Caco-2 (cell line): ENCODE data around the gene SNHG17. TPM values are rescaled to one million over a fixed set of nuclear protein-coding genes. Genes with fewer than 3 reads are reported as not detected.

Experiments used
- BruUV-seq: library from RNA; stranded (reverse); fragments of 400-500 nt; replicated peaks from 2 replicates; lab custom pipeline; 2021; lab: Mats Ljungman, UMichigan
- CTCF ChIA-PET: fragments of 300-600 bp; sonication (Branson Sonifier 250); formaldehyde crosslinking; loops from one replicate; lab custom pipeline; 2022; ENCODE audit warnings: antibody characterized with exemption; lab: Charles Lee
- POLR2A ChIA-PET: fragments of 300-600 bp; sonication (Branson Sonifier 250); formaldehyde crosslinking; loops from one replicate; lab custom pipeline; 2022; ENCODE audit warnings: antibody characterized with exemption; lab: Charles Lee
- DNase-seq, 2 experiments: peaks; one replicate each; pipeline versions ENCODE4 v3.0.0 to v3.0.0-alpha.2; 2020 to 2022
- H3K27me3 ChIP-seq: replicated peaks from 2 replicates; pipeline ENCODE4 v1.6.0; 2011; ENCODE audit warnings: low read length; ENCODE audit not compliant: control insufficient read depth, insufficient read depth
- H3K36me3 ChIP-seq: 2 replicates; pipeline ENCODE4 v1.5.1; 2011; ENCODE audit warnings: low read length; ENCODE audit not compliant: control insufficient read depth, insufficient read depth
- H3K4me1 ChIP-seq: fragments of 250-450 bp; sonication (Bioruptor Pico); 2 replicates; pipeline ENCODE4 v1.5.1; 2020; ENCODE audit warnings: mild to moderate bottlenecking
- H3K4me3 ChIP-seq: 2 replicates; pipeline ENCODE4 v1.5.1; 2011; ENCODE audit warnings: low read depth, mild to moderate bottlenecking, control low read depth, low read length
- H3K9me3 ChIP-seq: fragments of 250-450 bp; sonication (Bioruptor Pico); 2 replicates; pipeline ENCODE4 v1.5.1; 2020; ENCODE audit warnings: mild to moderate bottlenecking, moderate library complexity
- H3K27ac Mint-ChIP-seq: one replicate; pipeline ENCODE4 v1.8.0; 2022; ENCODE audit warnings: mixed read lengths; ENCODE audit not compliant: unreplicated experiment
- H3K27me3 Mint-ChIP-seq: one replicate; pipeline ENCODE4 v1.8.0; 2022; ENCODE audit warnings: mixed read lengths; ENCODE audit not compliant: insufficient read depth, unreplicated experiment
- H3K36me3 Mint-ChIP-seq: one replicate; pipeline ENCODE4 v1.8.0; 2022; ENCODE audit warnings: mild to moderate bottlenecking, mixed read lengths; ENCODE audit not compliant: insufficient read depth, unreplicated experiment
- H3K4me1 Mint-ChIP-seq: one replicate; pipeline ENCODE4 v1.8.0; 2022; ENCODE audit warnings: low read depth, mixed read lengths; ENCODE audit not compliant: unreplicated experiment
- H3K4me3 Mint-ChIP-seq: one replicate; pipeline ENCODE4 v1.8.0; 2022; ENCODE audit warnings: mild to moderate bottlenecking, moderate library complexity, mixed read lengths; ENCODE audit not compliant: unreplicated experiment
- H3K9me3 Mint-ChIP-seq: one replicate; pipeline ENCODE4 v1.8.0; 2022; ENCODE audit warnings: mixed read lengths; ENCODE audit not compliant: unreplicated experiment
- CTCF ChIP-seq, 2 experiments: fragments of 200-600 bp in 1 of 2; IDR thresholded peaks; 1 replicate in 1 of 2; 2 replicates in 1 of 2; pipeline versions ENCODE4 v1.5.1 to v1.8.0; 2011 to 2022; ENCODE audit warnings: antibody characterized with exemption in 1 of 2, control low read depth in 1 of 2, inconsistent platforms in 1 of 2, low read depth in 1 of 2, low read length in 1 of 2, mild to moderate bottlenecking in 1 of 2, moderate library complexity in 1 of 2; ENCODE audit not compliant: insufficient read depth in 1 of 2, severe bottlenecking in 1 of 2, unreplicated experiment in 1 of 2
- intact Hi-C: fragments of 100-400 bp; cut with micrococcal nuclease; formaldehyde crosslinking; loops from one replicate; pipeline ENCODE4 v1.10.0; 2022; ENCODE audit not compliant: unreplicated experiment
- total RNA-seq: library from RNA; stranded (reverse); gene quantifications from 2 replicates; pipeline ENCODE4 v1.2.3, GENCODE V29; 2022

SNHG17 gene
- total RNA-seq, 1 experiment from 2014 or later = 362 TPM

- no peaks in the 10 kb centered on the region for H3K27me3 Mint-ChIP-seq
- ChIA-PET CTCF (interaction anchor here (0.9 kb wide), 1 partner anchor 36 kb away, joined by 11 read pairs; no protein-coding TSS in a partner anchor), POLR2A (no interaction called here)
- H3K4me1 ChIP-seq = peaks cover 9% of the 10 kb centered on the region
- DNase-seq = no peak
- intact Hi-C loops = no loop called here
- no peak overlapping the region for H3K4me3 Mint-ChIP-seq
- peaks cover 100% of the 10 kb centered on the region for H3K36me3 Mint-ChIP-seq
- H3K4me3 ChIP-seq = no peak overlapping the region
- H3K27ac Mint-ChIP-seq = no peak overlapping the region
- no peaks in the 10 kb centered on the region for H3K9me3 Mint-ChIP-seq
- H3K4me1 Mint-ChIP-seq = peaks cover 44% of the 10 kb centered on the region
- peaks cover 46% of the 10 kb centered on the region for H3K36me3 ChIP-seq
- BruUV-seq = no TSS peak
- TF ChIP-seq CTCF (IDR thresholded peaks at IDR 0.05; ENCODE audit: insufficient read depth in 1 of 2, low read depth in 1 of 2, low read length in 1 of 2, severe bottlenecking in 1 of 2, unreplicated experiment in 1 of 2) = no peak
- H3K27me3 ChIP-seq = no peaks in the 10 kb centered on the region
- H3K9me3 ChIP-seq = no peaks in the 10 kb centered on the region
These were observed 6.3 kb downstream of the SNHG17 start for GRCh38 chr20:38428800-38429199.

- intact Hi-C loops = no loop called here
- CTCF ChIA-PET = interaction anchor here (0.5 to 0.8 kb wide), 2 partner anchors 13 to 877 kb away, joined by 3 read pairs; no protein-coding TSS in a partner anchor
- Histone ChIP-seq H3K4me1 (no peaks in the 10 kb centered on the region), H3K9me3 (no peaks in the 10 kb centered on the region), H3K36me3 (peaks cover 41% of the 10 kb centered on the region), H3K4me3 (no peak overlapping the region), H3K27me3 (no peaks in the 10 kb centered on the region)
- POLR2A ChIA-PET = no interaction called here
- peaks cover 100% of the 10 kb centered on the region for H3K36me3 Mint-ChIP-seq
- H3K4me3 Mint-ChIP-seq = no peak overlapping the region
- H3K27me3 Mint-ChIP-seq = no peaks in the 10 kb centered on the region
- H3K27ac Mint-ChIP-seq = no peak overlapping the region
- no peak for DNase-seq
- H3K9me3 Mint-ChIP-seq = no peaks in the 10 kb centered on the region
- no TSS peak for BruUV-seq
- no peak for TF ChIP-seq CTCF (IDR thresholded peaks at IDR 0.05; ENCODE audit: insufficient read depth in 1 of 2, low read depth in 1 of 2, low read length in 1 of 2, severe bottlenecking in 1 of 2, unreplicated experiment in 1 of 2)
- peaks cover 44% of the 10 kb centered on the region for H3K4me1 Mint-ChIP-seq
These were observed 7.5 kb downstream of the SNHG17 start for GRCh38 chr20:38427655-38428023.

- H3K27ac Mint-ChIP-seq = peak overlapping the region; percentile 3
- no peak overlapping the region for H3K4me3 ChIP-seq
- ChIA-PET CTCF (interaction anchor here (0.6 to 1.1 kb wide), 2 partner anchors 9 to 39 kb away, joined by 4 read pairs; partner anchors contain the start of gene SNHG17), POLR2A (interaction anchor here (0.5 to 1.1 kb wide), 3 partner anchors 9 to 174 kb away, joined by 3 to 6 read pairs (median 5); partner anchors contain the start of gene SNHG17)
- peaks cover 37% of the 10 kb centered on the region for H3K36me3 ChIP-seq
- H3K4me3 Mint-ChIP-seq = no peak overlapping the region
- DNase-seq = no peak
- no peaks in the 10 kb centered on the region for H3K4me1 ChIP-seq
- no peaks in the 10 kb centered on the region for H3K27me3 ChIP-seq
- H3K9me3 ChIP-seq = no peaks in the 10 kb centered on the region
- H3K27me3 Mint-ChIP-seq = no peaks in the 10 kb centered on the region
- H3K36me3 Mint-ChIP-seq = peaks cover 100% of the 10 kb centered on the region
- intact Hi-C loops = no loop called here
- no peaks in the 10 kb centered on the region for H3K9me3 Mint-ChIP-seq
- H3K4me1 Mint-ChIP-seq = peaks cover 32% of the 10 kb centered on the region
- no peak for TF ChIP-seq CTCF (IDR thresholded peaks at IDR 0.05; ENCODE audit: insufficient read depth in 1 of 2, low read depth in 1 of 2, low read length in 1 of 2, severe bottlenecking in 1 of 2, unreplicated experiment in 1 of 2)
- no TSS peak for BruUV-seq
These were observed 8.9 kb downstream of the SNHG17 start for GRCh38 chr20:38426006-38426897.
